Activated CD4-positive, alpha-beta T cell treated with anti-CD3 and anti-CD28 coated beads for 4 hours (primary cell): ENCODE results near the gene SPAM1.
"Not testable (repeated sequence)": the region's sequence is repeated elsewhere in the genome, so short reads cannot be mapped to it uniquely, and the experiment has no call there.

Experiments used
- DNase-seq, 2 donors: peaks; one replicate each; pipeline ENCODE4 v3.0.0-alpha.2; 2020

The SPAM1 gene

GRCh38 chr7:123958186-123958703 lies 33.2 kb downstream of the SPAM1 start:
- DNase-seq: no peak

DNA sequence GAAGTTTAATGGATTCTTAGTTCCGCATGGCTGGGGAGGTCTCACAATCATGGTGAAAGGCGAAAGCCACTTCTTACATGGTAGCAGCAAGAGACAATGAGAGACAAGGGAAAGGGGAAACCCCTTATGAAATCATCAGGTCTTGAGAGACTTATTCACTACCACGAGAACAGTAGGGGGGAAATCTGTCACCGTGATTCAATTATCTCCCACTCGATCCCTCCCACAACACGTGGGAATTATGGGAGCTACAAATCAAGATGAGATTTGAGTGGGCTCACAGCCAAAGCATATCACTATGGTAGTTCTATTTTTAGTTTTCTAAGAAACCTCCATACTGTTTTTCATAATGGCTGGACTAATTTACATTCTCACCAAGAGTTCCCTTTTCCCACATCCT lies 36.7 kb downstream of the SPAM1 start:
- DNase-seq: no peak

DNA sequence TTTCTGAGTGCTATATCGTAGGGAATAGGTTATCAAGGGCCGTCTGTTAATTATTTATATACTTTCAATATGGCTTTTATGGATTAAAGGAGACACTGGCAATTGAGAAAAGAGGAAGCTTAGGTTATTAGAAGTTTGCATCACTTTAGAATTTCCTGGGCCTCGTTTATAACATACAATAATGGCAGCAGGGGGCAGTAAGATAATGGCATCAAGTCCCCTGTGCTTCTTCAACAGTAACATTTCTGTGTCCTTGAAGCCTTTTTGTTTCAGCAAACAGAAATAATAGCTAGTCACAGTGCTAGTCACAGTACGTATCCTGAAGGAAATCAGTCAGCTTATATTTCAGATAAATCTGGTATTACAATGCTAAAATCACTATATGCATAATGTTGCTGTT lies 41.9 kb downstream of the SPAM1 start:
- DNase-seq: no peak

- DNase-seq: no peak
Measured at GRCh38 chr7:123972045-123972444, 47.0 kb downstream of the SPAM1 start.

GRCh38 chr7:123972831-123973230 lies 47.8 kb downstream of the SPAM1 start:
- no peak for DNase-seq

GRCh38 chr7:123974326-123974908 lies 49.4 kb downstream of the SPAM1 start:
- DNase-seq: no peak

GRCh38 chr7:123975084-123975483 lies 50.0 kb downstream of the SPAM1 start:
- DNase-seq: no peak

- DNase-seq: no peak
Measured at GRCh38 chr7:123977081-123977480, 52.0 kb downstream of the SPAM1 start.

DNA sequence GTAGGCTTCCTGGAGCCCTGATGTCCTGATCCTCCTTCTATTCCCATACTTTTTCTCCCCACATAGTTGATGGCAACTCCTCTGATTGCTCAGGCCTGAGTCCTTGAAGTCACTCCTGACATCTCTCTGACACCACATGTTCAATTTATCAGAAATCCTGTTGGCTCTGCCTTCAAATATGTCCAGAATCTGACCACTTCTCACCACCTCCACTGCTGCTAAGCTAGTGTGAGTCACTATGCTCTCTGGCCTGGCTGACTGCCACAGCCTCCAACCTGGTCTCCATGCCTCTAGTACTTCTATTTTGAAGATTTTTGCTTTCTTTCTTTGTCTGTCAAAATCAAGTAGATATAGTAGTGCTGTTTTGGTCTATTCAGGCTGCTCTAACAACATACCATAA lies 54.8 kb downstream of the SPAM1 start:
- no peak for DNase-seq

DNA sequence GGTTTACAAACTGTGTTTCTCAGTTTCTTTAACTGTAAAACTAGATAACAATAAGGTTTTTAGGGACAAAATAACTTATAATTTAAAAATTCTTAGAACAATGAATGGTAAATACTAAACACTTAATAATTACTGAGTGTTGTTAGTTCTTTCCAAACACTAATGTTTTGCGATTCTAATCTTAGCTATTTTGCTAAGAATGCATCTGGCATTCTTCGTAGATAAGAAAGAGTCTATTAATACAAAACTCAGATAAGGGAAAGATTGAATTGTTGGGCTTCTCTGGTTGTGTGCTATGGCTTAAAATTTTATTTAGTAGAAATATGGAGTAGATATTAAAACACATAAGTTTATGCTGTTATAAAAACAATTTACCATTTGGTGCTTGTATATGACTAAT lies 62.4 kb downstream of the SPAM1 start:
- no peak for DNase-seq

GRCh38 chr7:123992913-123993518 lies 68.0 kb downstream of the SPAM1 start:
- no peak for DNase-seq

GRCh38 chr7:123993996-123994395 lies 69.0 kb downstream of the SPAM1 start:
- no peak for DNase-seq

DNA sequence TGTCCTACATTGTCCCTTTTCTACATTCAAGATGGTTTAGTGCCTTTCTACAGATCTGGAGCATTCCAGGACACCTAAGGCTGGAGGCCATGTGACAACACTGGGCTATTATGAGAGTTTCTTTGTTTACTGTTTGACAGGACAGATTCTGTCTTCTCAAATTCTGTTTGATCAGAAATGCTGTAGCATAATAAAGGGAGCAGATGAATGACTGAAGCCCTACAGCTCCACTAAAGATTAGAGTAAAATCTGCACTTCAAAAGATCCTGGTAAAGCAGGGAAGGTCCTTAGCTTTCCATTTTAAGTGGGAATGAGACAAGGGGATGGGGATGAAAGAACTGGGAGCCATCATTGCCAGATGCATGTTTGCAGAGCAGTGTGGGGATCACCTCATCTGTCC lies 69.4 kb downstream of the SPAM1 start:
- no peak for DNase-seq

DNA sequence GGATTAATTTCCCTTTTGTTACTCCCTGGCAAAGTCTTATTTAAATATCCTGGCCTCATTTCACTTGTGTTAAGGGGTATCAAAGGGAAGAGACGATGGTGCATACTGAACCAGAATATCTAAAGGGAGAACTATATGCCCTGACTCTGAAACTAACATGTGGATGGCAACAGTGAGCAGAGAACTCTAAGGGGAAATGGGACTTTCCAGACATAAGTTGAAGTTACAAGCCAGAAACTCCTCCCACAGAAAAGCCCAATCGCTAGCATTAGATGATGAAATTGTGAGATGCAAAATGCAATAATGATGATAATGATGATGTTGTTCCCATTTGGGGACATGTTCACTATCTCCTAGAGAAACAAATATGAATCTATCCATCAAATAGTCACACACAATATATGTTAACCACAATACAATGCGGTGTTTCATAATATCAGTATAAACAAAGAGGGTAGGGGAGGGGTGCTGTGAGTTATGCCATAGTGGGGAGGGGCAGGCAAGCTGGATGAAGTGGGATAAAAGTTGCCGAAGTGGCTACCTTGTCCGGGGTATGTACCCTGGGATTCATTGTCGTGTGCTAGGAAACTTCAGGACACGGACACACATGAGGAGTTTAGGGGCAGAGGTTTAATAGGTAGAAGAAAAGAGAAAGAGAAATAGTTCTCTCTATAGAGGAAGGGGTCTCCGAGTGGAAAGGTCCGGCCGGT lies 70.7 kb downstream of the SPAM1 start:
- DNase-seq: no peak

DNA sequence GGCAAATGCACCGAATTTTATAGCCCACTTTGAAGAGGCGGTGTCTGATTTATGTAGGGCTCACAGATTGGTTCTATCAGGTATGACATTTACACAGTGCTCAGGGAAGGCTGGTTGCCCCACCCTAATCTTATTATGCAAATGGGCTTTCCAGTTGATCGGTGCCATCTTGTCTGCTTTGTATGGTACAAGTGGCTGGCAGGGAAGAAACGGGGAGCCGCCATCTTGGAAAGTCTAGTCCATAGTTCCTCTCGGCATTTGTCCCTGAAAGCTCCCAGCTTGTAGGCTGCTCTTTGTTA lies 71.2 kb downstream of the SPAM1 start:
- DNase-seq: no peak

DNA sequence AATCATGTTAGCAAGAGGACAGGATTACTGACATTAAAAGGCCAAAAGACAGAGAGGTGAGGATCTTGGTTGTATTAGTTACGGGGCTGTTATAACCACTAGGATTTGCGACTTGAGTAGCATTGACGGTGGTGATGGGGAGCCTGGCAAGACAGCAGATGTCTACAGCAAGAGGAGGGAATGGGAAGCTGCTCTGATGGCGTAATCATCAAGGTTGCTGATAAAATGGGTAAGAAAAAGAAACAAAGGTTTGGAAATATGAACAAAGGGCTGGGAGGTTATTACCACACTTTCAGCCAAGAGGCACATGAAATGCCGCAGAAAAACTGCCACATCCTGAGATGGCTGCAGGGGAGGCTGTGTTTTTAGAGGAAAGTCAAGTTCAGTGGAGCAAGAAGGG lies 73.9 kb downstream of the SPAM1 start:
- no peak for DNase-seq

GRCh38 chr7:123999703-124000102 lies 74.7 kb downstream of the SPAM1 start:
- DNase-seq: no peak

DNA sequence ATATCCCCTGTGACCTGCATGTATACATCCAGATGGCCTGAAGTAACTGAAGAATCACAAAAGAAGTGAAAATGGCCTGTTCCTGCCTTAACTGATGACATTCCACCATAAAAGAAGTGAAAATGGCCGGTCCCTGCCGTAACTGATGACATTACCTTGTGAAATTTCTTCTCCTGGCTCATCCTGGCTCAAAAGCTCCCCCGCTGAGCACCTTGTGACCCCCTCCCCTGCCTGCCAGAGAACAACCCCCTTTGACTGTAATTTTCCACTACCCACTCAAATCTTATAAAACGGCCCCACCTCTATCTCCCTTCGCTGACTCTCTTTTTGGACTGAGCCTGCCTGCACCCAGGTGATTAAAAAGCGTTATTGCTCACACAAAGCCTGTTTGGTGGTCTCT lies 83.3 kb downstream of the SPAM1 start:
- not testable (repeated sequence) for DNase-seq

DNA sequence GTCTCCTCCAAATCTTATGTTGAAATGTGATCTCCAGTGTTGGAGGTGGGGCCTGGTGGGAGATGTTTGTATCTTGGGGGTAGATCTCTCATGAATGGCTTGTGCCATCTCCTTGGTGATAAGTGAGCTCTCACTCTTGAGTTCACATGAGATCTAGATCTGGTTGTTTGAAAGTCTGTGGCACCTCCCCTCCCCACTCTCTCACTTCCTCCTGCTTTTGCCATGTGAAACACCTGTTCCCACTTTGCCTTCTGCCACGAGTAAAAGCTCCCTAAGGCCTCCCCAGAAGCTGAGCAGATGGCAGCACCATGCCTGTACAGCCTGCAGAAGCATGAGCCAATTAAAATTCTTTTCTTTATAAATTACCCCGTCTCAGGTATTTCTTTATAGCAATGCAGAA lies 84.3 kb downstream of the SPAM1 start:
- DNase-seq: no peak
